IMR-90 (cell line): ENCODE data around the gene LAPTM5.

Experiments
- BHLHE40 ChIP-seq: fragments of 150-350 bp; IDR thresholded peaks from 2 replicates; pipeline ENCODE4 v1.6.1; 2016; ENCODE audit warnings: mild to moderate bottlenecking, low read depth, low read length
- CTCF ChIP-seq: conservative IDR thresholded peaks from 2 replicates; pipeline ENCODE4 v1.5.1; 2012; ENCODE audit warnings: mild to moderate bottlenecking, low read depth, low read length, improper control_type of control experiment
- POLR2A ChIP-seq: IDR thresholded peaks from 2 replicates; pipeline ENCODE4 v1.6.1; 2012; ENCODE audit warnings: mild to moderate bottlenecking, low read depth, low read length
- RAD21 ChIP-seq: IDR thresholded peaks from 2 replicates; pipeline ENCODE4 v1.6.1; 2012; ENCODE audit warnings: low read length, improper control_type of control experiment

GRCh38 chr1:30725450-30726095, 32.0 kb downstream of the LAPTM5 start:
- TF ChIP-seq CTCF (no peak), BHLHE40 (no peak), POLR2A (no peak), RAD21 (no peak)
